IPS DF 19.7 (cell line): ENCODE measurements around the gene BCOR.

Experiments used
- DNase-seq: peaks from one replicate; pipeline ENCODE4 v3.0.0-alpha.2; 2013; ENCODE audit warnings: low read depth, low spot score

BCOR gene

GRCh38 chrX:40003428-40004245 is 94.1 kb downstream of the BCOR start:
- no peak for DNase-seq

GRCh38 chrX:40003071-40003427 is 94.7 kb downstream of the BCOR start:
- DNase-seq = no peak
